ENCODE measurements around the gene AMMECR1. TPM values are rescaled to one million over a fixed set of nuclear protein-coding genes. Genes with fewer than 3 reads are reported as not detected.
A peak's percentile ranks its signal among the peaks of the same experiment; 100 is the strongest.

AMMECR1 gene
- total RNA-seq, 6 donors from 2014 or later, result 1.4 to 20.1 (median 8.0) TPM

- Histone ChIP-seq H3K27me3 (no peaks in the 10 kb centered on the region), H3K4me3 (no peak overlapping the region), H3K9me3 (no peaks in the 10 kb centered on the region), H3K36me3 (no peaks in the 10 kb centered on the region), H3K27ac (no peak overlapping the region), H3K4me1 (peaks cover 0 to 2% (median 0%) of the 10 kb centered on the region in 4 donors)
- DNase-seq (no peak), ATAC-seq (ENCODE audit: low FRiP score in 2 of 2) (no peak)
- TF ChIP-seq EP300 (IDR thresholded peaks at IDR 0.05) (no peak), POLR2AphosphoS5 (IDR thresholded peaks at IDR 0.05) (no peak), POLR2A (IDR thresholded peaks at IDR 0.05) (no peak)
- TF ChIP-seq, protein P1, sequence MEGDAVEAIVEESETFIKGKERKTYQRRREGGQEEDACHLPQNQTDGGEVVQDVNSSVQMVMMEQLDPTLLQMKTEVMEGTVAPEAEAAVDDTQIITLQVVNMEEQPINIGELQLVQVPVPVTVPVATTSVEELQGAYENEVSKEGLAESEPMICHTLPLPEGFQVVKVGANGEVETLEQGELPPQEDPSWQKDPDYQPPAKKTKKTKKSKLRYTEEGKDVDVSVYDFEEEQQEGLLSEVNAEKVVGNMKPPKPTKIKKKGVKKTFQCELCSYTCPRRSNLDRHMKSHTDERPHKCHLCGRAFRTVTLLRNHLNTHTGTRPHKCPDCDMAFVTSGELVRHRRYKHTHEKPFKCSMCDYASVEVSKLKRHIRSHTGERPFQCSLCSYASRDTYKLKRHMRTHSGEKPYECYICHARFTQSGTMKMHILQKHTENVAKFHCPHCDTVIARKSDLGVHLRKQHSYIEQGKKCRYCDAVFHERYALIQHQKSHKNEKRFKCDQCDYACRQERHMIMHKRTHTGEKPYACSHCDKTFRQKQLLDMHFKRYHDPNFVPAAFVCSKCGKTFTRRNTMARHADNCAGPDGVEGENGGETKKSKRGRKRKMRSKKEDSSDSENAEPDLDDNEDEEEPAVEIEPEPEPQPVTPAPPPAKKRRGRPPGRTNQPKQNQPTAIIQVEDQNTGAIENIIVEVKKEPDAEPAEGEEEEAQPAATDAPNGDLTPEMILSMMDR (IDR thresholded peaks at IDR 0.05), result no peak
- WGBS, 2 donors, result 37 to 54% methylated on average over 2 of the region's 2 CpGs
These were observed 36.5 kb downstream of the AMMECR1 start for GRCh38 chrX:110281377-110281776.

- DNase-seq, result no peak
- Histone ChIP-seq H3K4me1 (peaks cover 0 to 2% (median 0%) of the 10 kb centered on the region in 4 donors), H3K27ac (no peak overlapping the region), H3K27me3 (no peaks in the 10 kb centered on the region), H3K9me3 (no peaks in the 10 kb centered on the region), H3K4me3 (no peak overlapping the region), H3K36me3 (no peaks in the 10 kb centered on the region)
- no peak for ATAC-seq (ENCODE audit: low FRiP score in 2 of 2)
- TF ChIP-seq POLR2AphosphoS5 (IDR thresholded peaks at IDR 0.05) (no peak), EP300 (IDR thresholded peaks at IDR 0.05) (no peak), POLR2A (IDR thresholded peaks at IDR 0.05) (no peak)
- TF ChIP-seq, protein P1 (IDR thresholded peaks at IDR 0.05), result no peak
These were observed 36.9 kb downstream of the AMMECR1 start for GRCh38 chrX:110280954-110281353.

- 49 to 52% methylated on average over 1 of the region's 1 CpG for WGBS, 2 donors
- TF ChIP-seq POLR2A (IDR thresholded peaks at IDR 0.05) (no peak), POLR2AphosphoS5 (IDR thresholded peaks at IDR 0.05) (no peak), EP300 (IDR thresholded peaks at IDR 0.05) (no peak)
- TF ChIP-seq, protein P1 (IDR thresholded peaks at IDR 0.05), result no peak
These were observed 40.3 kb downstream of the AMMECR1 start for GRCh38 chrX:110277609-110278008.

DNA sequence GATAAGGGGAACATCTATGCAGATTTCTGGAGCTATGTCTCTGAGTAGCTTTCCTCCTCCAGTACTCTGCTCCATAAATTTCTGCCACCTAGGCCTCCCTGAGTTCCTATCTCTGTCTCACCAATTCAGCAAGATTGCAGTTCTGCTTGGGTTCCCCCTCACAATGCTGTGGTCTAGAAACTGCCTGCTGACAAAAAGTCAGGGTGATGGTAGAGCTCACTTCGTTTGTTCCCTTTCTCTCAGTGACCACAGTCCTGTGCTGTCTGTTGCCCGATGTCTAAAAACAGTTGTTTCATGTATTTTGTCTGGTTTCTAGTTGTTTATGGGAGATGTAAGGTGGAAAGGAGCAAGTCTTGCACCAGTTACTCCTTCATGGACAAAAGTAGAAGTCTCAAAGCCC lies 41.1 kb downstream of the AMMECR1 start:
- no peaks in the 10 kb centered on the region for H3K9me3 ChIP-seq
- no peak overlapping the region for H3K27ac ChIP-seq
- H3K4me3 ChIP-seq, result no peak overlapping the region
- ATAC-seq (ENCODE audit: low FRiP score in 2 of 2), result no peak
- no peak for DNase-seq
- no peaks in the 10 kb centered on the region for H3K27me3 ChIP-seq
- no peak for TF ChIP-seq EP300 (IDR thresholded peaks at IDR 0.05)
- WGBS, 2 donors, result 48 to 83% methylated on average over 2 of the region's 2 CpGs
- peaks cover 0 to 2% (median 0%) of the 10 kb centered on the region in 4 donors for H3K4me1 ChIP-seq
- H3K36me3 ChIP-seq, result no peaks in the 10 kb centered on the region

More at GRCh38 chrX:110277609-110278008, 40.3 kb downstream of the AMMECR1 start:
- no peaks in the 10 kb centered on the region for H3K27me3 ChIP-seq
- H3K9me3 ChIP-seq, result no peaks in the 10 kb centered on the region
- DNase-seq (no peak), ATAC-seq (ENCODE audit: low FRiP score in 2 of 2) (no peak)
- peaks cover 0 to 2% (median 0%) of the 10 kb centered on the region in 4 donors for H3K4me1 ChIP-seq
- H3K4me3 ChIP-seq, result no peak overlapping the region
- H3K36me3 ChIP-seq, result no peaks in the 10 kb centered on the region
- no peak overlapping the region for H3K27ac ChIP-seq

DNA sequence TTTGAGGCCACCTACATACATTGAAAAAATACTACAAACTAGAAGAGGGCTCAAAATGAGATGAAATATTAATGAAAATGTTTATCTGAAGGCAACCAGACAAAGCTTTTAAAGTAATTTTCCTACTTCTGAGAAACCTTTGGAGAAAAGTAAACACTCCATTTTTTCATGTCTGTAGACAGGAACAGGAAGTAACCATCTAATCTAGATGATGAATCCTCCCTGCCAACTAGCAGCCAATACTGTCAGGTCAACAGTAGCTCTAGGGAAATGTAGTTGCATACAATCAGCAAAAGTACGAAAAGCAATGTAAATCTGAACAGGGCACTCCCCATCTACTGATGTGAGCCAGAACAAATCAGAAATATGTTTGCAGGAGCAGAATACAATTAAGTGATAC lies 49.0 kb downstream of the AMMECR1 start:
- 31 to 48% methylated on average over 1 of the region's 1 CpG for WGBS, 2 donors
- no peaks in the 10 kb centered on the region for H3K9me3 ChIP-seq
- peaks cover 0 to 3% (median 0%) of the 10 kb centered on the region in 4 donors for H3K4me1 ChIP-seq
- no peak for ATAC-seq (ENCODE audit: low FRiP score in 2 of 2)
- no peaks in the 10 kb centered on the region for H3K36me3 ChIP-seq
- DNase-seq, result no peak
- H3K27me3 ChIP-seq, result no peaks in the 10 kb centered on the region
- TF ChIP-seq, protein P1 (IDR thresholded peaks at IDR 0.05), result no peak
- TF ChIP-seq POLR2A (IDR thresholded peaks at IDR 0.05), result no peak
- TF ChIP-seq POLR2AphosphoS5 (IDR thresholded peaks at IDR 0.05), result no peak
- no peak for TF ChIP-seq EP300 (IDR thresholded peaks at IDR 0.05)
- no peak overlapping the region for H3K4me3 ChIP-seq
- peak overlapping the region in 1 of 4 donors; percentile 67 for H3K27ac ChIP-seq

All from upper lobe of left lung (tissue), 6 donors.